ENCODE data around the gene STAC. TPM values are rescaled to one million over a fixed set of nuclear protein-coding genes. Genes with fewer than 3 reads are reported as not detected.
"Not testable (repeated sequence)": the region's sequence is repeated elsewhere in the genome, so short reads cannot be mapped to it uniquely, and the experiment has no call there.

The STAC gene
- total RNA-seq, 1 experiment from 2014 or later = 6.7 TPM

GRCh38 chr3:36496684-36497633 lies 116.7 kb downstream of the STAC start:
- Histone ChIP-seq H3K9me2 (replicated peaks; ENCODE audit: low read length) (no peaks in the 10 kb centered on the region), H2AFZ (ENCODE audit: low read length) (no peak overlapping the region), H4K20me1 (ENCODE audit: low read length) (no peaks in the 10 kb centered on the region), H3K36me3 (ENCODE audit: low read depth, low read length) (no peaks in the 10 kb centered on the region), H3K4me3 (ENCODE audit: low read length) (no peak overlapping the region), H3K9me3 (ENCODE audit: low read length) (no peaks in the 10 kb centered on the region), H3K4me2 (ENCODE audit: low read length) (no peak overlapping the region), H3K9ac (ENCODE audit: low read length) (no peak overlapping the region), H3K27me3 (ENCODE audit: low read length) (no peaks in the 10 kb centered on the region), H3F3A (ENCODE audit: low read length, unreplicated experiment) (no peaks in the 10 kb centered on the region), H3K27ac (ENCODE audit: low read length) (no peak overlapping the region), H3K4me1 (ENCODE audit: insufficient read depth, low read length) (no peaks in the 10 kb centered on the region), H3K79me2 (ENCODE audit: low read length) (no peaks in the 10 kb centered on the region)
- ATAC-seq (no peak), DNase-seq (no peak)
- intact Hi-C loops (cut with micrococcal nuclease) = no loop called here
- no TSS peak for BruUV-seq (replicated peaks)
- ChIA-PET CTCF (no interaction called here), POLR2A (ENCODE audit: unreplicated experiment) (interaction anchor here (0.6 kb wide), 1 partner anchor 19 kb away, joined by 4 read pairs; no protein-coding TSS in a partner anchor)
- TF ChIP-seq EZH2phosphoT487 (IDR thresholded peaks at IDR 0.05; ENCODE audit: borderline replicate concordance, low read length) = no peak
- TF ChIP-seq EZH2 (IDR thresholded peaks at IDR 0.05; ENCODE audit: low read length, unreplicated experiment) = no peak
- TF ChIP-seq, protein P1, sequence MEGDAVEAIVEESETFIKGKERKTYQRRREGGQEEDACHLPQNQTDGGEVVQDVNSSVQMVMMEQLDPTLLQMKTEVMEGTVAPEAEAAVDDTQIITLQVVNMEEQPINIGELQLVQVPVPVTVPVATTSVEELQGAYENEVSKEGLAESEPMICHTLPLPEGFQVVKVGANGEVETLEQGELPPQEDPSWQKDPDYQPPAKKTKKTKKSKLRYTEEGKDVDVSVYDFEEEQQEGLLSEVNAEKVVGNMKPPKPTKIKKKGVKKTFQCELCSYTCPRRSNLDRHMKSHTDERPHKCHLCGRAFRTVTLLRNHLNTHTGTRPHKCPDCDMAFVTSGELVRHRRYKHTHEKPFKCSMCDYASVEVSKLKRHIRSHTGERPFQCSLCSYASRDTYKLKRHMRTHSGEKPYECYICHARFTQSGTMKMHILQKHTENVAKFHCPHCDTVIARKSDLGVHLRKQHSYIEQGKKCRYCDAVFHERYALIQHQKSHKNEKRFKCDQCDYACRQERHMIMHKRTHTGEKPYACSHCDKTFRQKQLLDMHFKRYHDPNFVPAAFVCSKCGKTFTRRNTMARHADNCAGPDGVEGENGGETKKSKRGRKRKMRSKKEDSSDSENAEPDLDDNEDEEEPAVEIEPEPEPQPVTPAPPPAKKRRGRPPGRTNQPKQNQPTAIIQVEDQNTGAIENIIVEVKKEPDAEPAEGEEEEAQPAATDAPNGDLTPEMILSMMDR (conservative IDR thresholded peaks at IDR 0.05; ENCODE audit: low read depth, low read length) = no peak

DNA sequence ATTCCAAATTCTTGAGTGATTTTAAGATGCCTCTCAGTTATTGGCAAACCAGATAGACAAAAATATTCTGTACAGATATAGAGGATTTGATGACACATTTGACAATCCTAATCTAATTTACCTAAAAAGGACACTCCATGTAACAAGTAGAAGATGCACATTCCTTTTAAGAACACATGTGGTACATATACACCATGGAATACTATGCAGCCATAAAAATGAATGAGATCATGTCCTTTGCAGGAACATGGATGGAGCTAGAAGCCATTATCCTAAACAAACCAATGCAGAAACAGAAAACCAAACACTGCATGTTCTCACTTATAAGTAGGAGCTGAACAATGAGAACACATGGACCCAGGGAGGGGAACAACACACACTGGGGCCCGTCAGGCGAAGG lies 119.7 kb downstream of the STAC start:
- H3K4me3 ChIP-seq (ENCODE audit: low read length); H3K9ac ChIP-seq (ENCODE audit: low read length); H3K4me2 ChIP-seq (ENCODE audit: low read length); H3K9me2 ChIP-seq (replicated peaks; ENCODE audit: low read length); DNase-seq; H3K27ac ChIP-seq (ENCODE audit: low read length); H3K4me1 ChIP-seq (ENCODE audit: insufficient read depth, low read length); CTCF ChIA-PET; H3K79me2 ChIP-seq (ENCODE audit: low read length); H3F3A ChIP-seq (ENCODE audit: low read length, unreplicated experiment); H2AFZ ChIP-seq (ENCODE audit: low read length); H3K27me3 ChIP-seq (ENCODE audit: low read length); intact Hi-C loops (cut with micrococcal nuclease); H4K20me1 ChIP-seq (ENCODE audit: low read length); H3K36me3 ChIP-seq (ENCODE audit: low read depth, low read length); POLR2A ChIA-PET (ENCODE audit: unreplicated experiment); ATAC-seq; BruUV-seq (replicated peaks); H3K9me3 ChIP-seq (ENCODE audit: low read length): not testable (repeated sequence)

GRCh38 chr3:36501616-36502015 lies 121.3 kb downstream of the STAC start:
- no peak for ATAC-seq
- H3K9ac ChIP-seq (ENCODE audit: low read length) = no peak overlapping the region
- no peak overlapping the region for H3K4me3 ChIP-seq (ENCODE audit: low read length)
- POLR2A ChIA-PET (ENCODE audit: unreplicated experiment) = no interaction called here
- H3K79me2 ChIP-seq (ENCODE audit: low read length) = no peaks in the 10 kb centered on the region
- no peak for DNase-seq
- H3K9me2 ChIP-seq (replicated peaks; ENCODE audit: low read length) = no peaks in the 10 kb centered on the region
- H3K27ac ChIP-seq (ENCODE audit: low read length) = no peak overlapping the region
- H4K20me1 ChIP-seq (ENCODE audit: low read length) = no peaks in the 10 kb centered on the region
- H3F3A ChIP-seq (ENCODE audit: low read length, unreplicated experiment) = no peaks in the 10 kb centered on the region
- H3K9me3 ChIP-seq (ENCODE audit: low read length) = no peaks in the 10 kb centered on the region
- intact Hi-C loops (cut with micrococcal nuclease) = no loop called here
- no peaks in the 10 kb centered on the region for H3K36me3 ChIP-seq (ENCODE audit: low read depth, low read length)
- no peaks in the 10 kb centered on the region for H3K27me3 ChIP-seq (ENCODE audit: low read length)
- no peaks in the 10 kb centered on the region for H3K4me1 ChIP-seq (ENCODE audit: insufficient read depth, low read length)
- TF ChIP-seq EZH2 (IDR thresholded peaks at IDR 0.05; ENCODE audit: low read length, unreplicated experiment) (no peak), EZH2phosphoT487 (IDR thresholded peaks at IDR 0.05; ENCODE audit: borderline replicate concordance, low read length) (no peak)
- TF ChIP-seq, protein P1 (conservative IDR thresholded peaks at IDR 0.05; ENCODE audit: low read depth, low read length) = no peak
- H3K4me2 ChIP-seq (ENCODE audit: low read length) = no peak overlapping the region
- CTCF ChIA-PET = no interaction called here
- H2AFZ ChIP-seq (ENCODE audit: low read length) = no peak overlapping the region
- BruUV-seq (replicated peaks) = no TSS peak
